ENCODE results near the gene DMPK.
"Not testable (repeated sequence)": the region's sequence is repeated elsewhere in the genome, so short reads cannot be mapped to it uniquely, and the experiment has no call there.

Gene DMPK

DNA sequence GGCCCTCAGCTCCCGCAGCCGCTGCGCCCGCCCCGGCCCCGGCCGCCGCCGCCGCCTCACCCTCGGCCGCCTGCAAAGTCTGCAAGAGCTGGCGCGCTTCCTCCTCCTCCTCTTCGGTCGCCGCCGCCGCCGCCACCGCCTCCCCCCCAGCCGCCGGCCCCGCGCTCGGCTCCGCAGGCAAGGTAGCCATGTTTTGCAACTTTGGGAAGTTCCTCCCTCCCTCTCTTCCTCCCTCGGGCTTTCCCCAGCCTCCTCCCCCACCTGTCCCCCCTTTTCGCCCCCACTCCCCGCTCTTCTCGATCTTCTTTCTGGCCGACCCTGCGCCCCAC lies 13.7 kb downstream of the DMPK start:
- no peak for DNase-seq (ENCODE audit: low read depth)

- DNase-seq (ENCODE audit: low read depth) = no peak
Measured at GRCh38 chr19:45767881-45768654, 14.2 kb downstream of the DMPK start.

DNA sequence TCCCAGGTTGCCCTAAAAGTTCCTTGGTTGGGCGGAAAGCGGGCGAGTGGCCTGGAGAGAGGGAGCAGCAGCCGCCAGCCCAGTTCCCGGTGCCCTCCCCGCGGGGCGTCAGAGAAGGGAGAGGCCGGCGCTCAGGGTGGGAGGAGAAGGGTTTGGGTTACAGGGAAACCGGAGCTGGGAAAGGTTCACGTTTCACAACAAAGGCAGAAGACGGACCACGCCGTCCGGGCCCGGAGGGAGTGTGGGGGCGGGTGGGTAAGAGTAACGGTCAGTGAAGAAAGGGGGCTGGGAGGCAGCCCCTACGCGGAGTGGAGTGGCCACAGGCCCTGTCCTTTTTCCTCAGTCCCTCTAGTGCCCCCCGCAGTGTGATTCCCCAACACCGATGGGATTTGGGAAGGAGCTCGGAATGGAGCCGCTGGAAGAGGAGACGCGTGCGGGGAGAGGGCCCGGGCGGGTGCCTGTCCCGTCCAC lies 14.8 kb downstream of the DMPK start:
- DNase-seq (ENCODE audit: low read depth) = no peak

GRCh38 chr19:45766869-45767346 lies 15.4 kb downstream of the DMPK start:
- DNase-seq (ENCODE audit: low read depth) = no peak

GRCh38 chr19:45766296-45766868 lies 15.9 kb downstream of the DMPK start:
- DNase-seq (ENCODE audit: low read depth) = no peak

DNA sequence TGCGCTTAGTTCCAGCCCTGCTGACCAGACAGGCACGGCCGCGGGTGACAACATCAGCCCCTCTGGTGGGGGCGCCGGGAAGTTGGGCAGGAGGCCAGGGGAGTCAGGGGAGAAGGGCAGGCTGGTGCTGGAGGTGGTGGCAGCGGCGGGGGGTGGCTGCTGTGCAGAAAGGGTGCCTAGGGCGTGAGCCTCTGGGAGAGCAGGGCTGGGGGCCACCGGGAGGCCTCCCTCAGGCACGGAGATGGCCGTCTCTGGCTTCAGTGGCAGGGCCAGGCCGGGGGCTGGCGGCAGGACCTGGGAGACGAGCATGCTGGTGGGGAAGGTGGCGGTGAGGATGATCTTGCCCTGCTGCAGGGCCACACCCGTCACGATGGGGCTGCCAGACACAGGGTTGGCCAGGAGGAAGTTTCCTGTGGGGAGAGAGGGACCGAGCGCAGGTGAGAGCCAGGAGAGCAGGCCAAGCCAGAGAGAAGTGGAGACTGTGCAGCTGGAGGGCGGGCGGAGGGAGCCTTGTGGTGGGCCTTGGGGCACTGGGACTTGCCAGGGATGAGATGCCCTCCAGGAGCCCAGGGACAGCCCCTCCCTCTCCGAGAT lies 16.5 kb downstream of the DMPK start:
- DNase-seq (ENCODE audit: low read depth) = no peak

DNA sequence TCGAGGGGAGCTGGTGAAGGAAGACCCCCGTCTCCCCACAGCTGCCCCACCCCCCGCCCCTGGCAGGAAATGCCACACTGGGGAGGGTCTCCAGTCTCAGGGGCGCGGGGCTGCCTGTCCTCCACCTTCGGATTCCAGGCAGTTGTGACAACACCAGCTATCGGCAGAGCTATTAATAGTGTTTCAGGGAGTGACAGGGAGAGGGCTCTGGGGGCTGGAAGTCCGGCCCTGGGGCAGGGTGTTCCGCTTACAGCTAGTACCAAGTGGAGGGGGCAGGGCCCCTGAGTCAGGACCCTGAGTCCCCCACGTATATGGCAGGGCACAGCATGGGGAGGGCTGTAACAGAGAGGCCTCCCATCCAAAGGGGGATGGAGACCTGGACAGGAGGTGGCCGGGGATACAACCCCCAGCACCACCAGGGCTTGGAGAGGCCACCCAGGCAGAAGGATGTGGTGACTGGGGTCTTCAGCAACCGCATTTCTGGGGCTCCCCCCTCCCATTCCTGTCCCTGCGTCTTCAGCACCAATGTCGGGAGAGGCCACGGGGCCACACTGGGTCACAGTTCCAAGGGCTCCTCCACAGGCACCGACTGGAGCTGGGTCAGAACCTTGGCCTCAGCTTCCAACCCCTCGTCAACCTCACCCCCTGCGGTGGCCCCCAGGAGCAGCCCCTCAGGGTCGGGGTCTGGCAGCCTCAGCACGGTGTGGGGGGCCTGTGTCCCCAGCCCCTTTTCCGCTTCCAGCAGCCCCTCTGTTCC lies 17.2 kb downstream of the DMPK start:
- DNase-seq (ENCODE audit: low read depth) = no peak

GRCh38 chr19:45764475-45764874 lies 17.8 kb downstream of the DMPK start:
- DNase-seq (ENCODE audit: low read depth) = no peak

- DNase-seq (ENCODE audit: low read depth) = no peak
Measured at GRCh38 chr19:45763691-45764294, 18.5 kb downstream of the DMPK start.

GRCh38 chr19:45762870-45763631 lies 19.2 kb downstream of the DMPK start:
- no peak for DNase-seq (ENCODE audit: low read depth)

GRCh38 chr19:45761714-45762113 lies 20.6 kb downstream of the DMPK start:
- no peak for DNase-seq (ENCODE audit: low read depth)

- DNase-seq (ENCODE audit: low read depth) = no peak
Measured at GRCh38 chr19:45758921-45759320, 23.4 kb downstream of the DMPK start.

DNA sequence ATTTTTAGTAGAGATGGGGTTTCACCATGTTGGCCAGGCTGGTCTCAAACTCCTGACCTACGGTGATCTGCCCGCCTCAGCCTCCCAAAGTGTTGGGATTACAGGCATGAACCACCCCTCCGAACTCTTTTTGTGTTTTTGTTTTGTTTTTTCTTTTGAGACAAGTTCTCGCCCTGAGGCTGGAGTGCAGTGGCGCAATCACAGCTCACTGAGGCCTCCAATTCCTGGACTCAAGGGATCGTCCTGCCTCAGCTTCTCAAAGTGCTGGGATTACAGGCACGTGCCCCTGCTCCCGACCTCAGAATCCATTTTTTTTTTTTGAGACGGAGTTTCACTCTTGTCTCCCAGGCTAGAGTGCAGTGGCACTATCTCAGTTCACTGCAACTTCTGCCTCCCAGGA lies 24.6 kb downstream of the DMPK start:
- DNase-seq (ENCODE audit: low read depth) = no peak

GRCh38 chr19:45754323-45754722 lies 28.0 kb downstream of the DMPK start:
- DNase-seq (ENCODE audit: low read depth) = no peak

DNA sequence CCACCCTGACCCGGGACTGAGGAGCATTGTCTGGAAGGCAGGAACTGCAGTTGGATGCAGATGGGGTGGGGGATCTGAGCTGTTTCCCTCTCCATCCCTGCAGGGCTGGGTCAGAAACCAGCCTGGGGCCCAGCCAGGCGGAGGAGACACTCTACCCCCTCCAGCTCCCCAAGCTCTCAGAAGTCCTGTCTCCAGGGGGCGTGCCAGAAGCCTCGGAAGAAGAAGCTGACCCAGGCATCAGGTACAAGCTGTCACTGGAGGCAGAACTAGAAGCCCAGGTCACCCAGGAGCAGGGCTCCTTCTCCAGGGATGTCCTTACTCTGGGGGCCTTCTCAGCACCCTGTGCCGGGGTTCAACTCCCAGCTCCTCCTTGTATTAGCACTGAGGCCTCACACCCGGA lies 28.7 kb downstream of the DMPK start:
- no peak for DNase-seq (ENCODE audit: low read depth)

GRCh38 chr19:45752639-45753038 lies 29.7 kb downstream of the DMPK start:
- DNase-seq (ENCODE audit: low read depth) = no peak

DNA sequence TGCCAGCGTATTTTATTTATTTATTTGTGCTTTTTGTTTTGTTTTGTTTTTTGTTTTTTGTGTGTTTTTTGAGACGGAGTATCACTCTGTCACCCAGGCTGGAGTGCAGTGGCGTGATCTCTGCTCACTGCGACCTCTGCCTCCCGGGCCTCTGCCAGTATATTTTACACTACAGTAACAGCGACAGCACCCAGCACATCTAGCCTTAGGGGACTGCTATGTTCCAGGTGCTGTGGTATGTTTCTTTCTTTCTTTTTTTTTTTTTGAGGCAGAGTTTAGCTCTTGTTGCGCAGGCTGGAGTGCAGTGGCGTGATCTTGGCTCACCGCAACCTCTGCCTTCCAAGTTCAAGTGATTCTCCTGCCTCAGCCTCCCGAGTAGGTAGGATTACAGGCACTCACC lies 30.8 kb downstream of the DMPK start:
- DNase-seq (ENCODE audit: low read depth) = not testable (repeated sequence)

DNA sequence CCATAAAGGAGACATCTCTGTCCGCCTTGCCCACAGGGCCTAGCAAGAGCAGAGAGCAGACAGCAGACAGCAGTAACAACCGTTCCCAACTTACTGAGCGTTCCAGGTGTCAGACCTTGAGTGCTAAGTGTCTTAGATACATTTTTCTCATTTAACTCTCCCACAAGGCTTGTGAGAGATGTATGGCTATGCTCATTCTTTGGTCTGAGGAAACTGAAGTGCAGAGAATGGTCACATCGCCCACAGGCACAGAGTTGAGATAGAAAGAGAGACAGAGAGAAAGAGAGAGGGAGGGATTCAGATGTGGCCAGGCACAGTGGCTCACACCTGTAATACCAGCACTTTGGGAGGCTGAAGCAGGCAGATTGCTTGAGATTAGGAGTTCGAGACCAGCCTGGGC lies 34.8 kb downstream of the DMPK start:
- DNase-seq (ENCODE audit: low read depth) = no peak

DNA sequence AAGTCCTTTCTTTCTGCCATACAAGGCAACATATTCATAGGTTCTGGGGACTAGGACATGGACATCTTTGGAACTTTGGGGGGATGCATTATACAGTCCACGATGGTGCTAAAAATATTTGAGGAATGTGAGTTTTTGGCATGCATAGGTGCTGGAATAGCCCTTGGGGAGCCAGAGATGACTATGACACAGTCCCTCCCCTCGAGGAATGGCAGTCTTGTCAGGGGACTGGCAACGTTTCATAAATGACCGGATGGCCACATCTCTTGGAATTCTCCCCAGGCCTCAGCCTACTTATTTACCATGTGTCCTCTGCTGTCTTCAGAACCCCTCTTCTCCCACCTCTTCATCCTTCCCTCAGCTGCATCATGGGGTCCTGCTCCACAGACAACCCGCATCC lies 35.4 kb downstream of the DMPK start:
- no peak for DNase-seq (ENCODE audit: low read depth)

GRCh38 chr19:45745606-45746005 lies 36.7 kb downstream of the DMPK start:
- DNase-seq (ENCODE audit: low read depth) = no peak

DNA sequence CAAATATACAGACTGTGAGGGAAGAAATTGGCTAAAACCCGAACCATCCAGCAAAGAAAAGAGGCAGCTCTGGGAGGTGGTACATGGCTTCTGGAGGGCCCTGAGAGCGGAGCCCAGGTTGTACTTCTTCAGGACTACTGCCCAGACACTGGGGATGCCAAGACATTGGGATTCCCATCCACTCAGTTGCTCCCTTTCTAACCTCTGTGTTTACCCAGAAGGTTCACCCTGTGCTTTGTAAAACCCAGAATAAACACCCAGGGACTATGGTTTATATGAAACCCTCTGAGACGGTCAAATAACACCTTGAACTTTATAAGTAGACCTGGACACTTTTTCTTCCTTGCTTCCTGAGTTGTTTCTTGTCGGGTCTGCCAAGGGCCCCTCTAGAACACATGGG lies 39.3 kb downstream of the DMPK start:
- DNase-seq (ENCODE audit: low read depth) = no peak

Measured in stimulated activated CD8-positive, alpha-beta memory T cell treated with anti-CD3 and anti-CD28 coated beads, Interleukin-15, amount 100 ng/mL, for 24 hours (primary cell).